ENCODE data around the gene MBL2. TPM values are rescaled to one million over a fixed set of nuclear protein-coding genes. Genes with fewer than 3 reads are reported as not detected.

MBL2 gene
- total and polyA plus RNA-seq, 4 donors = 36.2 to 222 (median 105) TPM

DNA sequence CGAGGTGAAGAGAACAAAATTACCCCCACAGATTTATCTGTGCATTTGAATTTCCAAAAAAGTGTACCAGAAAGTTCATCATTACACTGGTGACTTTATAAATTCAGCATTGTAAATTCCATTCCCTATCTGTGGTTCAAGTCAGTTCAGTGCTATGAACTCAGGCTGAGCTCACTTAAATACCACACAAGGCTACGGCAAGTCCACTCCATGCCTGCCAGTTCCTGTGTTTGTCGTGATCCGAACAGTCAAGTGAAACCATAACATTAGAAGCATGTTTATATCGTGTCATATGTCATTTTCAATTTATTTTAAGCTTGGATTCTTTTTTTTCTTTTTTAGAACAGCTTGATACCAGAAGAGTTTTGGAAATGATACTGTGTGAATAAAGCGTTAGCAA, 14.8 kb downstream of the MBL2 start:
- 43% methylated on average over 6 of the region's 6 CpGs for WGBS
- Histone ChIP-seq H3K27me3 (ENCODE audit: control insufficient read depth in 4 of 4, insufficient read depth in 4 of 4, low read length in 3 of 4) (no peaks in the 10 kb centered on the region), H3K27ac (ENCODE audit: low read depth in 1 of 2, low read length in 2 of 2) (peak overlapping the region; percentile 15 to 39), H3K4me3 (ENCODE audit: low read depth in 1 of 3, low read length in 3 of 3) (no peak overlapping the region), H3K4me1 (ENCODE audit: control insufficient read depth in 4 of 4, insufficient read depth in 4 of 4, low read length in 3 of 4) (peaks cover 7 to 40% (median 25%) of the 10 kb centered on the region in 4 donors), H3K9ac (ENCODE audit: low read depth in 1 of 2, low read length in 2 of 2) (peak overlapping the region in 1 of 2 donors; percentile 12), H3K36me3 (ENCODE audit: control insufficient read depth in 4 of 4, insufficient read depth in 3 of 4, low read depth in 1 of 4, low read length in 3 of 4) (no peaks in the 10 kb centered on the region), H3K9me3 (ENCODE audit: control insufficient read depth in 4 of 4, low read length in 3 of 4) (no peaks in the 10 kb centered on the region)
- DNase-seq (ENCODE audit: low spot score) = no peak
- TF ChIP-seq, protein P1, sequence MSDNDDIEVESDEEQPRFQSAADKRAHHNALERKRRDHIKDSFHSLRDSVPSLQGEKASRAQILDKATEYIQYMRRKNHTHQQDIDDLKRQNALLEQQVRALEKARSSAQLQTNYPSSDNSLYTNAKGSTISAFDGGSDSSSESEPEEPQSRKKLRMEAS (IDR thresholded peaks at IDR 0.05) = no peak
- TF ChIP-seq EGR1 (IDR thresholded peaks at IDR 0.05; ENCODE audit: low read depth in 2 of 2) = no peak
- TF ChIP-seq, protein P2, sequence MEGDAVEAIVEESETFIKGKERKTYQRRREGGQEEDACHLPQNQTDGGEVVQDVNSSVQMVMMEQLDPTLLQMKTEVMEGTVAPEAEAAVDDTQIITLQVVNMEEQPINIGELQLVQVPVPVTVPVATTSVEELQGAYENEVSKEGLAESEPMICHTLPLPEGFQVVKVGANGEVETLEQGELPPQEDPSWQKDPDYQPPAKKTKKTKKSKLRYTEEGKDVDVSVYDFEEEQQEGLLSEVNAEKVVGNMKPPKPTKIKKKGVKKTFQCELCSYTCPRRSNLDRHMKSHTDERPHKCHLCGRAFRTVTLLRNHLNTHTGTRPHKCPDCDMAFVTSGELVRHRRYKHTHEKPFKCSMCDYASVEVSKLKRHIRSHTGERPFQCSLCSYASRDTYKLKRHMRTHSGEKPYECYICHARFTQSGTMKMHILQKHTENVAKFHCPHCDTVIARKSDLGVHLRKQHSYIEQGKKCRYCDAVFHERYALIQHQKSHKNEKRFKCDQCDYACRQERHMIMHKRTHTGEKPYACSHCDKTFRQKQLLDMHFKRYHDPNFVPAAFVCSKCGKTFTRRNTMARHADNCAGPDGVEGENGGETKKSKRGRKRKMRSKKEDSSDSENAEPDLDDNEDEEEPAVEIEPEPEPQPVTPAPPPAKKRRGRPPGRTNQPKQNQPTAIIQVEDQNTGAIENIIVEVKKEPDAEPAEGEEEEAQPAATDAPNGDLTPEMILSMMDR (IDR thresholded peaks at IDR 0.05; ENCODE audit: low read depth, low read length, missing input control) = no peak
- TF ChIP-seq HNF4G (IDR thresholded peaks at IDR 0.05) = no peak
- TF ChIP-seq, protein P3, sequence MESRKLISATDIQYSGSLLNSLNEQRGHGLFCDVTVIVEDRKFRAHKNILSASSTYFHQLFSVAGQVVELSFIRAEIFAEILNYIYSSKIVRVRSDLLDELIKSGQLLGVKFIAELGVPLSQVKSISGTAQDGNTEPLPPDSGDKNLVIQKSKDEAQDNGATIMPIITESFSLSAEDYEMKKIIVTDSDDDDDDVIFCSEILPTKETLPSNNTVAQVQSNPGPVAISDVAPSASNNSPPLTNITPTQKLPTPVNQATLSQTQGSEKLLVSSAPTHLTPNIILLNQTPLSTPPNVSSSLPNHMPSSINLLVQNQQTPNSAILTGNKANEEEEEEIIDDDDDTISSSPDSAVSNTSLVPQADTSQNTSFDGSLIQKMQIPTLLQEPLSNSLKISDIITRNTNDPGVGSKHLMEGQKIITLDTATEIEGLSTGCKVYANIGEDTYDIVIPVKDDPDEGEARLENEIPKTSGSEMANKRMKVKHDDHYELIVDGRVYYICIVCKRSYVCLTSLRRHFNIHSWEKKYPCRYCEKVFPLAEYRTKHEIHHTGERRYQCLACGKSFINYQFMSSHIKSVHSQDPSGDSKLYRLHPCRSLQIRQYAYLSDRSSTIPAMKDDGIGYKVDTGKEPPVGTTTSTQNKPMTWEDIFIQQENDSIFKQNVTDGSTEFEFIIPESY (IDR thresholded peaks at IDR 0.05) = no peak
- no peak for TF ChIP-seq GABPA (IDR thresholded peaks at IDR 0.05 in 1 of 2, conservative IDR thresholded peaks at IDR 0.05 in 1 of 2)
- TF ChIP-seq, protein P4, sequence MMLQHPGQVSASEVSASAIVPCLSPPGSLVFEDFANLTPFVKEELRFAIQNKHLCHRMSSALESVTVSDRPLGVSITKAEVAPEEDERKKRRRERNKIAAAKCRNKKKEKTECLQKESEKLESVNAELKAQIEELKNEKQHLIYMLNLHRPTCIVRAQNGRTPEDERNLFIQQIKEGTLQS (IDR thresholded peaks at IDR 0.05) = no peak
- TF ChIP-seq HNF4A (conservative IDR thresholded peaks at IDR 0.05) = peak; percentile 35 to 44
- TF ChIP-seq RAD21 (IDR thresholded peaks at IDR 0.05) = no peak
- no peak for TF ChIP-seq FOXA1 (IDR thresholded peaks at IDR 0.05)
- peak; percentile 43 for TF ChIP-seq SP1 (IDR thresholded peaks at IDR 0.05)
- TF ChIP-seq TAF1 (conservative IDR thresholded peaks at IDR 0.05) = no peak
- TF ChIP-seq YY1 (IDR thresholded peaks at IDR 0.05) = no peak
- TF ChIP-seq, protein P5, sequence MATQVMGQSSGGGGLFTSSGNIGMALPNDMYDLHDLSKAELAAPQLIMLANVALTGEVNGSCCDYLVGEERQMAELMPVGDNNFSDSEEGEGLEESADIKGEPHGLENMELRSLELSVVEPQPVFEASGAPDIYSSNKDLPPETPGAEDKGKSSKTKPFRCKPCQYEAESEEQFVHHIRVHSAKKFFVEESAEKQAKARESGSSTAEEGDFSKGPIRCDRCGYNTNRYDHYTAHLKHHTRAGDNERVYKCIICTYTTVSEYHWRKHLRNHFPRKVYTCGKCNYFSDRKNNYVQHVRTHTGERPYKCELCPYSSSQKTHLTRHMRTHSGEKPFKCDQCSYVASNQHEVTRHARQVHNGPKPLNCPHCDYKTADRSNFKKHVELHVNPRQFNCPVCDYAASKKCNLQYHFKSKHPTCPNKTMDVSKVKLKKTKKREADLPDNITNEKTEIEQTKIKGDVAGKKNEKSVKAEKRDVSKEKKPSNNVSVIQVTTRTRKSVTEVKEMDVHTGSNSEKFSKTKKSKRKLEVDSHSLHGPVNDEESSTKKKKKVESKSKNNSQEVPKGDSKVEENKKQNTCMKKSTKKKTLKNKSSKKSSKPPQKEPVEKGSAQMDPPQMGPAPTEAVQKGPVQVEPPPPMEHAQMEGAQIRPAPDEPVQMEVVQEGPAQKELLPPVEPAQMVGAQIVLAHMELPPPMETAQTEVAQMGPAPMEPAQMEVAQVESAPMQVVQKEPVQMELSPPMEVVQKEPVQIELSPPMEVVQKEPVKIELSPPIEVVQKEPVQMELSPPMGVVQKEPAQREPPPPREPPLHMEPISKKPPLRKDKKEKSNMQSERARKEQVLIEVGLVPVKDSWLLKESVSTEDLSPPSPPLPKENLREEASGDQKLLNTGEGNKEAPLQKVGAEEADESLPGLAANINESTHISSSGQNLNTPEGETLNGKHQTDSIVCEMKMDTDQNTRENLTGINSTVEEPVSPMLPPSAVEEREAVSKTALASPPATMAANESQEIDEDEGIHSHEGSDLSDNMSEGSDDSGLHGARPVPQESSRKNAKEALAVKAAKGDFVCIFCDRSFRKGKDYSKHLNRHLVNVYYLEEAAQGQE (IDR thresholded peaks at IDR 0.05) = peak; percentile 33
- peak in 1 of 2 donors; percentile 32 for TF ChIP-seq JUND (IDR thresholded peaks at IDR 0.05)
- TF ChIP-seq NR2F2 (IDR thresholded peaks at IDR 0.05) = no peak
- TF ChIP-seq RXRA (IDR thresholded peaks at IDR 0.05) = peak; percentile 87 to 92
